Gastroesophageal sphincter (tissue), 4 donors: ENCODE measurements around the gene PGF. TPM values are rescaled to one million over a fixed set of nuclear protein-coding genes. Genes with fewer than 3 reads are reported as not detected.
"Not testable (repeated sequence)": the region's sequence is repeated elsewhere in the genome, so short reads cannot be mapped to it uniquely, and the experiment has no call there.

Experiments used
- ATAC-seq: fragments of 150-250 bp; one replicate; pipeline ENCODE4 v1.9.1; 2016; ENCODE audit warnings: mild to moderate bottlenecking, moderate library complexity
- H3K27ac ChIP-seq, 4 donors: fragments of 200-600 bp; sonication (generic) in 3 of 4; 1 replicate in 3 of 4; 2 replicates in 1 of 4; pipeline ENCODE4 v1.5.1; 2016 to 2019
- H3K27me3 ChIP-seq: fragments of 200-600 bp; sonication (generic); one replicate; pipeline ENCODE4 v1.5.1; 2019
- H3K36me3 ChIP-seq, 2 donors: fragments of 200-600 bp; sonication (generic); one replicate each; pipeline ENCODE4 v1.5.1; 2019; ENCODE audit warnings: control low read depth in 1 of 2
- H3K4me1 ChIP-seq, 3 donors: fragments of 200-600 bp; sonication (generic); 1 replicate in 2 of 3; 2 replicates in 1 of 3; pipeline ENCODE4 v1.5.1; 2016 to 2019; ENCODE audit warnings: control low read depth in 2 of 3
- H3K4me3 ChIP-seq, 2 donors: fragments of 200-600 bp; sonication (generic); one replicate each; pipeline ENCODE4 v1.5.1; 2019; ENCODE audit warnings: mild to moderate bottlenecking in 1 of 2, moderate library complexity in 1 of 2
- H3K9me3 ChIP-seq, 3 donors: fragments of 200-600 bp; sonication (generic); one replicate each; pipeline ENCODE4 v1.5.1; 2017 to 2019; ENCODE audit warnings: control low read depth in 2 of 3
- EP300 ChIP-seq: sonication (generic); formaldehyde crosslinking; IDR thresholded peaks from one replicate; pipeline ENCODE4 v1.6.1; 2017; ENCODE audit warnings: antibody characterized with exemption, mild to moderate bottlenecking
- POLR2A ChIP-seq, 2 donors: fragments of 450-650 bp; IDR thresholded peaks; one replicate each; pipeline ENCODE4 v1.6.1; 2017; ENCODE audit warnings: antibody characterized with exemption in 2 of 2, mild to moderate bottlenecking in 2 of 2, moderate library complexity in 1 of 2
- POLR2AphosphoS5 ChIP-seq: sonication (generic); formaldehyde crosslinking; IDR thresholded peaks from one replicate; pipeline ENCODE4 v1.6.1; 2017; ENCODE audit warnings: antibody characterized with exemption
- WGBS, 2 donors: methylation state at CpG; one replicate each; pipeline ENCODE4 v1.1.5; 2018; ENCODE audit warnings: low coverage in 1 of 2; 5-methylcytosine and 5-hydroxymethylcytosine counted together
- total RNA-seq, 4 donors: library from RNA; depleted of rRNA; stranded (reverse); fragments of >200 nt; gene quantifications; one replicate each; pipeline ENCODE4 v1.1.0, GENCODE V29; 2016
- TF ChIP-seq, protein P1 (sequence below), 4 experiments: fragments of 200-600 bp in 2 of 4; fragments of 450-650 bp in 2 of 4; sonication (generic) in 1 of 4; IDR thresholded peaks; one replicate each; pipeline ENCODE4 v1.5.1; 2017 to 2019; ENCODE audit warnings: antibody characterized with exemption in 4 of 4, mild to moderate bottlenecking in 2 of 4, moderate library complexity in 2 of 4

The PGF gene
- total RNA-seq, 4 donors from 2014 or later, result 11.2 to 21.0 (median 16.5) TPM

DNA sequence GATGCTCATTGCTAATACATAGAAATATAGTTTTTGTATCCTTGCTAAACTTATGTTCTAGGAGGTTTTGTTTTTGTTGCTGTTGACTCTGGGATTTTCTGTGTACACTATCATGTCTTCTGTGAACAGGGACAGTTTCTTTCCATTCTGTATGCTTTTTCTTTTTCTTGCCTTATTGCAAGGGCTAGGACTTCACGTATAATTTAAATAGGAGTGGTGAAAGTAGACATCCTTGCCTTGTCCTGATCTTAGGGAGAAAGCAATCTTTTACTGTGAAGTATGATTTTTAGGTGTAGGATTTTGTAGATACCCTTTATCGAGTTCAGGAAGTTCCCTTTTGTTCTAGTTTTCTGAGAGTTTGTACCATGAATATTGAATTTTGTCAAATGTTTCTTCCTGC, 45.9 kb upstream of the PGF start:
- Histone ChIP-seq H3K4me1 (peaks cover 0 to 31% (median 11%) of the 10 kb centered on the region in 3 donors), H3K9me3 (peaks cover 0 to 4% (median 0%) of the 10 kb centered on the region in 3 donors), H3K27ac (no peak overlapping the region), H3K36me3 (peaks cover 0 to 18% of the 10 kb centered on the region in 2 donors), H3K27me3 (no peaks in the 10 kb centered on the region), H3K4me3 (no peak overlapping the region)
- TF ChIP-seq, protein P1, sequence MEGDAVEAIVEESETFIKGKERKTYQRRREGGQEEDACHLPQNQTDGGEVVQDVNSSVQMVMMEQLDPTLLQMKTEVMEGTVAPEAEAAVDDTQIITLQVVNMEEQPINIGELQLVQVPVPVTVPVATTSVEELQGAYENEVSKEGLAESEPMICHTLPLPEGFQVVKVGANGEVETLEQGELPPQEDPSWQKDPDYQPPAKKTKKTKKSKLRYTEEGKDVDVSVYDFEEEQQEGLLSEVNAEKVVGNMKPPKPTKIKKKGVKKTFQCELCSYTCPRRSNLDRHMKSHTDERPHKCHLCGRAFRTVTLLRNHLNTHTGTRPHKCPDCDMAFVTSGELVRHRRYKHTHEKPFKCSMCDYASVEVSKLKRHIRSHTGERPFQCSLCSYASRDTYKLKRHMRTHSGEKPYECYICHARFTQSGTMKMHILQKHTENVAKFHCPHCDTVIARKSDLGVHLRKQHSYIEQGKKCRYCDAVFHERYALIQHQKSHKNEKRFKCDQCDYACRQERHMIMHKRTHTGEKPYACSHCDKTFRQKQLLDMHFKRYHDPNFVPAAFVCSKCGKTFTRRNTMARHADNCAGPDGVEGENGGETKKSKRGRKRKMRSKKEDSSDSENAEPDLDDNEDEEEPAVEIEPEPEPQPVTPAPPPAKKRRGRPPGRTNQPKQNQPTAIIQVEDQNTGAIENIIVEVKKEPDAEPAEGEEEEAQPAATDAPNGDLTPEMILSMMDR (IDR thresholded peaks at IDR 0.05), result no peak
- WGBS, 2 donors, result 88 to 90% methylated on average over 2 of the region's 2 CpGs
- ATAC-seq, result no peak

DNA sequence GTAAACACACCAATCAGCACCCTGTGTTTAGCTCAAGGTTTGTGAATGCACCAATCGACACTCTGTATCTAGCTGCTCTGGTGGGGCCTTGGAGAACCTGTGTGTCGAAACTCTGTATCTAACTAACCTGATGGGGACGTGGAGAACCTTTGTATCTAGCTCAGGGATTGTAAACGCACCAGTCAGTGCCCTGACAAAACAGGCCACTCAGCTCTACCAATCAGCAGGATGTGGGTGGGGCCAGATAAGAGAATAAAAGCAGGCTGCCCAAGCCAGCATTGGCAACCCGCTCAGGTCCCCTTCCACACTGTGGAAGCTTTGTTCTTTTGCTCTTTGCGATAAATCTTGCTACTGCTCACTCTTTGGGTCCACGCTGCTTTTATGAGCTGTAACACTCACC, 40.4 kb upstream of the PGF start:
- WGBS, 2 donors, result 100% methylated on average over 2 of the region's 7 CpGs; no CpG with 5 or more reads in 1 of the 2 donors
- ATAC-seq, H3K27me3 ChIP-seq, H3K4me1 ChIP-seq, H3K27ac ChIP-seq, H3K4me3 ChIP-seq, H3K36me3 ChIP-seq, H3K9me3 ChIP-seq: not testable (repeated sequence)

DNA sequence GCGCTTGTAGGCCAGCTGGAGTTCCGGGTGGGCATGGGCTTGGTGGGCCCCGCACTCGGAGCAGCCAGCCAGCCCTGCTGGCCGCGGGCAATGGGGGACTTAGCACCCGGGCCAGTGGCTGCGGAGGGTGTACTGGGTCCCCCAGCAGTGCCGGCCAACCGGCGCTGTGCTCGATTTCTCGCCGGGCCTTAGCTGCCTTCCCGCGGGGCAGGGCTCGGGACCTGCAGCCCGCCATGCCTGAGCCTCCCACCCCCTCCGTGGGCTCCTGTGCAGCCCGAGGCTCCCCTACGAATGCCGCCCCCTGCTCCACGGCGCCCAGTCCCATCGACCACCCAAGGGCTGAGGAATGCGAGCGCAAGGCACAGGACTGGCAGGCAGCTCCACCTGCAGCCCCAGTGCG, 38.8 kb upstream of the PGF start:
- WGBS, 2 donors, result no CpG with 5 or more reads among the region's 28 CpGs
- H3K4me3 ChIP-seq, H3K27ac ChIP-seq, ATAC-seq, H3K4me1 ChIP-seq, H3K9me3 ChIP-seq, H3K27me3 ChIP-seq, H3K36me3 ChIP-seq: not testable (repeated sequence)

DNA sequence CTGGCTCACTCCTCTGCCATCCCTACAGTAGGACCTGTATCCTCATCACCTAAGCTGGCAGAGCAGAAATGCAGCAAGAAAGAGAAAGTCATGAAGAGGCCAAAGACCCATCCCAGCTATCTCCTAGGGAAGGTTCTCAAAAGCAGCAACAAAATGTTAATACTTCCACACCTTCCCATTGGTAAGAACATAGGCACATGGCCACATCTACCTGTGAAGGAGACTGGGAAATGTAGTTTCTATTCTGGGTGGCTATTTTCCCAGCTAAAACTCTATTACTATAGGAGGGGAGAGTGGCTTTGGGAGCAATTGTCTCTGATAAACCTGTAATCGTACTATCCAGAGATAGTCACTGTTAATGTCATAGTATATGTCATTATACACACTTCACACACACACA, 33.6 kb upstream of the PGF start:
- no peak for ATAC-seq
- Histone ChIP-seq H3K36me3 (no peaks in the 10 kb centered on the region), H3K27ac (no peak overlapping the region), H3K4me1 (no peaks in the 10 kb centered on the region), H3K27me3 (no peaks in the 10 kb centered on the region), H3K9me3 (no peaks in the 10 kb centered on the region), H3K4me3 (no peak overlapping the region)
- no peak for TF ChIP-seq EP300
- TF ChIP-seq POLR2A (IDR thresholded peaks at IDR 0.05), result no peak
- TF ChIP-seq, protein P1 (IDR thresholded peaks at IDR 0.05), result no peak
- TF ChIP-seq POLR2AphosphoS5, result no peak
- WGBS, 2 donors, result 92 to 100% methylated on average over 1 of the region's 1 CpG

DNA sequence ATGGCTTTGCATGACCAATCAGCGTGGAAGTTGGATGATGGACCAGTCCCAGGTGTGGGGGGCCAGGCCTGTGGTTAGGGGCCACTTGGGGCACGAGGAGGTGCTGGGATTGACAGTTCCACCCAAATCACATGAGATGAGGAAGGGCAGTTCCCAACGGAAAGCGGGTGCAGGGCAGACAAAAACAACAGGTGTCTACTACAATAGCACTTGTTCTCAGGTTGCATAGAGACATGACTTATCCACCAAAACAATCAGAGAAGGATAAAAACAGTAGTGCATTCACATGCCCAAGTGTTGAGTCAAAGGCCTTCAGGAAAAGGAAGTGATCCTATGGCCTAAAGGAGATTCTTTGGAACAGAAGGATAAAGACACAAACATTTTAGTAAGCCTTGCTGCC, 32.7 kb upstream of the PGF start:
- no peaks in the 10 kb centered on the region for H3K9me3 ChIP-seq
- no peak for ATAC-seq
- no peak overlapping the region for H3K4me3 ChIP-seq
- H3K27ac ChIP-seq, result no peak overlapping the region
- H3K27me3 ChIP-seq, result no peaks in the 10 kb centered on the region
- H3K4me1 ChIP-seq, result no peaks in the 10 kb centered on the region
- no peaks in the 10 kb centered on the region for H3K36me3 ChIP-seq
- TF ChIP-seq, protein P1 (IDR thresholded peaks at IDR 0.05), result no peak
- TF ChIP-seq POLR2A (IDR thresholded peaks at IDR 0.05), result no peak
- WGBS, 2 donors, result 67 to 90% methylated on average over 1 to 4 of the region's 4 CpGs

DNA sequence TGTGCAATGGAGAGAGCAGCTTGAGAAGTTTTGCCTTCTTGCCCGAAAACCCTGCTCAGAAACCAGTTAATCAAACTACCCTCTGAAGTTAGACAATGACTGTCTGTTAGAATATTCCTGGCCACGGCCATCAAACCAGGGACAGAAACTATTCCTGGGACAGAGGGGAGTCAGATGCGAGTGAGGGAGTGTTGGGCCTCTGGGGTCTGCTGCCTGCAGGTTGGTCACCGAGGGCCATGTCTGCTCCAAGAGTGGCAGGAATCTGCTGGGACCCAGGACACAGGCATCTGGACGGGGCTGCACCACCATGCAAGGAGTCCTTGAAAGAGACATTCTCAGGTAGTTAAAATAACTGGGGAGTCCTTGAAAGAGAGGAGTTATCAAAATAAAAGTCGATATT, 30.4 kb upstream of the PGF start:
- no peak for ATAC-seq
- no peaks in the 10 kb centered on the region for H3K27me3 ChIP-seq

More for the DNA sequence above, 30.4 kb upstream of the PGF start:
- TF ChIP-seq POLR2A (IDR thresholded peaks at IDR 0.05), result no peak
- TF ChIP-seq, protein P1 (IDR thresholded peaks at IDR 0.05), result no peak
- no peak for TF ChIP-seq POLR2AphosphoS5
- TF ChIP-seq EP300, result no peak
- Histone ChIP-seq H3K4me3 (no peak overlapping the region), H3K9me3 (no peaks in the 10 kb centered on the region), H3K36me3 (no peaks in the 10 kb centered on the region), H3K4me1 (peaks cover 0 to 10% (median 4%) of the 10 kb centered on the region in 3 donors), H3K27ac (no peak overlapping the region)
- 85 to 88% methylated on average over 2 of the region's 6 CpGs for WGBS, 2 donors
